ENCODE data around the gene DIABLO. TPM values are rescaled to one million over a fixed set of nuclear protein-coding genes. Genes with fewer than 3 reads are reported as not detected.

DIABLO gene
- total RNA-seq, 1 experiment from 2014 or later = 74.6 TPM

DNA sequence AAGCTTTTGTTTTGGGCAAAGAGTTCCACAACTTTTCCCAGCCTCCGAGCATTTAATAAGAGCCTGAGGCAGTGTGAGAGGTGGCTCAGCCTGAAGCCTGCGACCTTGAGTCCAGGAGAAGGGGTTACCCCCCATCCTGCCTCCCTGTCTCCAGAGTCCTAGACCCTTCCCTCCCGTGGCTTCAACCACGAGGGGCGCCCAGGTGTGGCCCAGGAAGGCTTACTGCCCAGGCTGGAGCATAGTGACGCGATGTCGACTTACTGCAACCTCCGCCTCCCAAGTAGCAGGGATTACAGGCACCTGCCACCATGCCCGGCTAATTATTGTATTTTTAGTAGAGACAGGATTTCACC is 42.3 kb downstream of the DIABLO start:
- H2BK15ac ChIP-seq (ENCODE audit: low read depth, low read length) = no peak overlapping the region
- H2BK20ac ChIP-seq (ENCODE audit: low read depth, low read length, poor library complexity, severe bottlenecking) = no peak overlapping the region
- H2AK5ac ChIP-seq (ENCODE audit: insufficient read length, low read length) = no peak overlapping the region
- H3K27me3 ChIP-seq (ENCODE audit: insufficient read depth, low read length) = no peaks in the 10 kb centered on the region
- no peak overlapping the region for H3T11ph ChIP-seq (ENCODE audit: low read length)
- no peak overlapping the region for H2BK120ac ChIP-seq (ENCODE audit: low read depth, low read length, poor library complexity, severe bottlenecking)
- Mint-ChIP-seq H3K4me3 (peak overlapping the region; percentile 66 to 78), H3K9me3 (no peaks in the 10 kb centered on the region; a peak in 1 of 5 replicates), H3K27me3 (ENCODE audit: low read depth) (peaks cover 29% of the 10 kb centered on the region), H3K27ac (no peak overlapping the region), H3K4me1 (peaks cover 3 to 8% of the 10 kb centered on the region in 2 experiments; a peak in 2 of 4 replicates), H3K36me3 (ENCODE audit: insufficient read depth in 1 of 3, low read depth in 3 of 3) (no peaks in the 10 kb centered on the region; a peak in 2 of 7 replicates)
- no peak overlapping the region for H2BK12ac ChIP-seq (ENCODE audit: insufficient read length, low read depth, low read length)
- WGBS (ENCODE audit: extremely low coverage, insufficient read length, low lambda C conversion rate) = no CpG with 5 or more reads among the region's 10 CpGs
- H3K4me2 ChIP-seq (ENCODE audit: insufficient read depth, insufficient read length, low read length) = peak overlapping the region; percentile 28
- H4K91ac ChIP-seq (ENCODE audit: insufficient read length, low read depth, low read length) = no peak overlapping the region
- no peak for DNase-seq
- H2AFZ ChIP-seq (ENCODE audit: low read length) = no peak overlapping the region
- H3K79me2 ChIP-seq (ENCODE audit: insufficient read depth, low read length) = no peaks in the 10 kb centered on the region
- no peak overlapping the region for H2BK5ac ChIP-seq (ENCODE audit: insufficient read length, low read length)
- H3K23me2 ChIP-seq (ENCODE audit: insufficient read length, low read depth, low read length, poor library complexity, severe bottlenecking) = no peaks in the 10 kb centered on the region
- TF ChIP-seq, protein P1, sequence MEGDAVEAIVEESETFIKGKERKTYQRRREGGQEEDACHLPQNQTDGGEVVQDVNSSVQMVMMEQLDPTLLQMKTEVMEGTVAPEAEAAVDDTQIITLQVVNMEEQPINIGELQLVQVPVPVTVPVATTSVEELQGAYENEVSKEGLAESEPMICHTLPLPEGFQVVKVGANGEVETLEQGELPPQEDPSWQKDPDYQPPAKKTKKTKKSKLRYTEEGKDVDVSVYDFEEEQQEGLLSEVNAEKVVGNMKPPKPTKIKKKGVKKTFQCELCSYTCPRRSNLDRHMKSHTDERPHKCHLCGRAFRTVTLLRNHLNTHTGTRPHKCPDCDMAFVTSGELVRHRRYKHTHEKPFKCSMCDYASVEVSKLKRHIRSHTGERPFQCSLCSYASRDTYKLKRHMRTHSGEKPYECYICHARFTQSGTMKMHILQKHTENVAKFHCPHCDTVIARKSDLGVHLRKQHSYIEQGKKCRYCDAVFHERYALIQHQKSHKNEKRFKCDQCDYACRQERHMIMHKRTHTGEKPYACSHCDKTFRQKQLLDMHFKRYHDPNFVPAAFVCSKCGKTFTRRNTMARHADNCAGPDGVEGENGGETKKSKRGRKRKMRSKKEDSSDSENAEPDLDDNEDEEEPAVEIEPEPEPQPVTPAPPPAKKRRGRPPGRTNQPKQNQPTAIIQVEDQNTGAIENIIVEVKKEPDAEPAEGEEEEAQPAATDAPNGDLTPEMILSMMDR (conservative IDR thresholded peaks at IDR 0.05) = no peak
- H3K23ac ChIP-seq (ENCODE audit: insufficient read length, low read depth, low read length) = no peak overlapping the region
- H4K20me1 ChIP-seq (ENCODE audit: control insufficient read depth, insufficient read depth, insufficient read length) = peaks cover 1% of the 10 kb centered on the region
- no peak overlapping the region for H3K4ac ChIP-seq (ENCODE audit: low read depth, low read length)
- no peak overlapping the region for H3K27ac ChIP-seq (ENCODE audit: insufficient read length, low read depth, low read length)
- no peak overlapping the region for H3K9ac ChIP-seq (ENCODE audit: extremely low read depth, insufficient read length, low read length)
- no peak overlapping the region for H3K56ac ChIP-seq (ENCODE audit: insufficient read length, low read depth, low read length)
- no peaks in the 10 kb centered on the region for H3K9me3 ChIP-seq (ENCODE audit: control insufficient read depth, low read depth, low read length)
- no peak overlapping the region for H4K5ac ChIP-seq (ENCODE audit: insufficient read length, low read depth, low read length)
- H4K8ac ChIP-seq (replicated peaks; ENCODE audit: insufficient read length, low read depth, low read length) = no peak overlapping the region
- H3K79me1 ChIP-seq (ENCODE audit: insufficient read depth, low read depth, low read length, poor library complexity, severe bottlenecking) = no peaks in the 10 kb centered on the region
- no peak overlapping the region for H3K18ac ChIP-seq (ENCODE audit: insufficient read length, low read depth, low read length)
- no peaks in the 10 kb centered on the region for H3K4me1 ChIP-seq (ENCODE audit: insufficient read depth, low read length)
- no peak overlapping the region for H3K14ac ChIP-seq (ENCODE audit: insufficient read depth, low read length)
